IPS-NIHi7 (cell line): ENCODE results near the gene TSEN15.

ENCODE experiments used
- DNase-seq: peaks from one replicate; pipeline ENCODE4 v3.0.0; 2012; ENCODE audit warnings: mixed read lengths; ENCODE audit errors: extremely low spot score

Gene TSEN15

DNA sequence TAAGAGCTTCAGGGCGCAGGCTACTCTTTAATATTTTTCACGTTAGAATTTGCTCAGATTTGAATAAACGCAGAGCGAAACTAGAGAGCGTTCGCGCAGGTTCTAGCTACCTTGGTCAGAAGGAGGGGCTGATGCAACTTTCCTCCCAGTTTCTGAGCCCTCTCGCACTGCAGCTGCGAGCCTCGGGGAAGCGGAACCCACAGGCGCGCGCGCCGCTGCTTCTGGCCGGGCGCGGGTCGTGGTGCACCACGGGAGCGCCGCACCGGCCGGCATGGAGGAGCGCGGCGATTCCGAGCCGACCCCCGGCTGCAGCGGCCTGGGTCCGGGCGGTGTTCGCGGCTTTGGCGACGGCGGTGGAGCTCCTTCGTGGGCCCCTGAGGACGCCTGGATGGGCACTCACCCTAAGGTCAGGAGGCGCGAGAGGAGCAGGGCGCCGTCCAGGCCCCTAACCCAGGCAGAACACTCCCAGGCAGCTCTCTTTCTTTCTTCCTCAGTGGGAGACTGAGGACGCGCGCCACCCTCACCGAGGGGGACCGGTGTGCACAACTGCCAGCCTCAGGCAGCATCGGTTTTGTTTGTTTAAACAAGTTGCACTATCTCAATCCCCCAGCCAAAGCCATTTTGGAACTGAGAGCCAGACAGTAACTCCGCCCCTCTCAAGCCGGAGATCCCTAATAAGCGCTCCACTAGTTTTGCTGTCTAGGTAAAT, at the start of gene TSEN15:
TSS of gene TSEN15 (plus strand) at position 246 of the 709 bp plus-strand sequence. CDS start at position 272, 26 bp downstream.
- DNase-seq = peak; percentile 77

DNA sequence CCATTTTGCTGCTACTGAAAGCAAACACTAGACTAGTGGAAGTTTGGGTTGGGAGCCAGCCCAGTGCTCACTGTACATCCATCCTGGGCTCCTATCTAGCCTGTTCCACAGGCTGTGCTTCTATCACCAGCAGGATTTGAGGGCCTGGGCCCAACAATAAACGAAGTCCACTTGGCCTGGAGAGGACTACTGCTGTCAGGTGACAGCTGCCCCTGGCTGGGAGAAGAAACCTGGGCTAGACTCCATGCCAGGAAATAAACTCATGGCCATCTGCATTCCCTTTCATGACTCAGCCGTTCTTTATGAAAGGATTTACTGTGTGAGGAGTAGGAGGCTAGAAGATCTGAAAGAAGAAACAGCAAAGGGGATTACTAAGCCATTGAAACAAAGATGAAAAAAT, 49.5 kb upstream of the TSEN15 start:
- DNase-seq = peak; percentile 35

DNA sequence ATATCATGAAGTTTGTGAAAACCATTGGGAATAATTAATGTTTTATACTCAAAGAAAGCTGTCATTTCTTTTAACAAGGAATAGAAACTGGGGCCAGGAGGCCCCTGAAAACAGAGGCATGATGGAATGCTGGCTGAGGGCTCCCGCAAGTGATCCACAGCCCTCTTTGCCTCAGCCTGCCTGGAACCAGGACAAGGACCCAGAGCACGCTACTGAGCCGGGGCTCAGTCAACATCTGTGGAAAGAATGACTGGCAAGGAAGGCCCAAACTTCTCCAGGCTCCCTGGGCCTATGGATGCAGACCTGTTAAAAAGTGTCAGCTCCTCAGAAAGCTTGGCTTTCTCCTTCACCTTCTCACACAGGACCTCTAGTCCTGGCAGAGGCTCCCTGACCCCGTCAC, 46.6 kb upstream of the TSEN15 start:
- no peak for DNase-seq

DNA sequence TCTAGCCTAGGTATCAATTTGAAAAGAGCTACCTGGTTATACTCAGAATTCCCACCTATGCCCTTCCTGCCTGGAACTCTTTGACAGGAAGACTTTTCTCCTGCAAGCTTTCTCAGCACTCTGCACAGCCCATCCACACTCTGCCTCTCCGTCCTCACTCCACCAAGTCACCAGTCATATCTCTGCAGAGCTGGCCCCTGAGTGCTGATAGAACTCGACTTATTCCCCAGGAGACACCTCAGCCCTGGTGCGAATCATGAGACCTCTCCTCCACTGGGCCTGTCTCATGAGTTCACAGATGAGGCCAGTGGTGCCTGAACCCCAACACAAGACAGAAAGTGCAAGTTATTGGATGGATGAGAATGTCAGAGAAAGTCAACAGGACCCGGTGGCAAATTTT, 46.0 kb upstream of the TSEN15 start:
- no peak for DNase-seq

DNA sequence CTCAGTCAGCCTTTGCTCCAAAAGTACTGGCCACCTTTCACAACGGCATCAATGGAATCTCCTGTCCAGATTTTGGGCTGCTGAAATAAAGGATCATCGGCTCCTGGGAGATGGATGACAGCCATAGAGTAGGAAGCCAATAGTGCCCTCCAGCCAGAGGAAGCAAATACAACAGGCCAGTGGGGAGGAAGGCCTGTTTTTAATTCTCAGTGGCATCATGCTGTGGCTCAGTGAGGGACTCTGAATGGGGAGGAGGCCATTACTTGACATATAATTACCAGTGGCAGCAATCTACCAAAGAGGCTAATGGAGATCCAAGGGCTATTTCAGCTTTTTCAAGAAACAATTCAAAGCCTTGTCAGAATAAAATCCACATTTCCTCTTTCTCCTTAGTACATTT, 40.7 kb upstream of the TSEN15 start:
- DNase-seq = no peak

DNA sequence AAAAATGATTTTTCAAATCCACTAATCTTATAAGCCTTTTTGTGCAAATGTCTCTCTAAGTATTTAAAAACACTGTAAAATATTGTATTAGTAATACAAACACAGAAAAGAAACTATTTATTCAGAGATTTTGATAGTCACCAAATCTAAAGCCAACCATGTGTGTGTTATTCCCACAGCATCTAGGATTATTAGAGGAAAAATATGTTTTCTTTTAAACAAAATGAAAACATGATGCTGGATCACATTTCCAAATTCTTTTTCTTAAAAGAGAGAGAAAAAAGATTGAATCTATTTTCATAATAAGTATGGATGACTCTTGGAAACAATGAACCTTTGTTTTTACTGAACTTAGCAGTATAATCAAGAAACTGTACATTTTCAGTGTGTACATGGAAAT, 39.3 kb upstream of the TSEN15 start:
- no peak for DNase-seq

DNA sequence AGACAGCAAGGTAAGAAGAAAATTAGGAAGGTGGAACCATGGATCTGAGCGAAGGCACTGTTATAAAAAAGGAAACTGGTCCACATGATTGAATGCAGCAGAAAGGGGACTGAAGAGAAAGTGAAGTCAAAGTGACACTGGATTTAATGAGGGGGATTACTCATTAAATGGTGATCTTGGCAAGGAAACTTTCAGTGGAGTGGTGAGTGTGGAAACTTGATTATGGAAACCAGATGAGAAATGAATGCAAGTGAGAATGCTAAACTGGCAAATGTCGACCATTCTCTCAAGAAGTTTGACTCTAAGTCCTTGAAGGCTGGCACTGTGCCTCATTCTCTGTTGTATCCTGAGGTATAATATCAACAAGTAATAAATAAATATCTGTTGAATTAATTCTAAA, 37.3 kb upstream of the TSEN15 start:
- no peak for DNase-seq

DNA sequence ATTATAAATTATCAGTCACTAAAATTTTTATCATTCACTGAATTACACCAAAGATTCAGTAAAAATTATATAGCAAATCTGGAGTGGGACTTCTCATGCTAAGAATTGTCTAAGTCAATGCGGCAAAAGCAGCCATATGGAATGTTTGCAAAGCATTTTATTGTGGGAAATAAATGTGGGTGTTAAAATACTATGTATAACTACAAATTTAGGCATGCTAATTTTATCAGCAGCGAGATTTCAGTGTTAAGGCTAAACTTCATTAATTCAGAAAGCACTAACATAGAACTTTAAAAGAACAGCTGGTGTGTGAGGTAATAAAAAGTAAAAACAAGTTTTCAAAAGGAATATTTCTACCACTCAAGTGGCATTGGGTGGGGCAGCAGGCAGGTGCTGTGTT, 35.4 kb upstream of the TSEN15 start:
- DNase-seq = no peak

DNA sequence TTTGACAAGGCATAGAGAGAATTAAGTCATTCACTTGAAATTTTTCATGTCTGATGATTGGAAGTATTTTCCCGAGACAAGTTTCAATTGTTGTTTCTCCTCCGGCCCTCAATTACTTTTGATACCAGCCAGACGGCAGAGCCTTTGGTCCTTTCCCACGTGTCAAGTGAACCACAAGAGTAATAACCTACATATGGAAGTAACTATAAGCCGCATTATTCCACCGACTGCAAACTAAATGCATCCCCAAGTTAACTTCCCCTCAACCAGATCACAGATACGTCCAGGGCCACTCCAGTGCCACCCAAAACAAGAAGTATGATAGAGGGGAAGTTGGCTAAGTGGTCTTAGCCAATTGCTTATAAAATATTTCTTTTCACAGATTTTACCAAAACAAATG, 34.2 kb upstream of the TSEN15 start:
- no peak for DNase-seq

DNA sequence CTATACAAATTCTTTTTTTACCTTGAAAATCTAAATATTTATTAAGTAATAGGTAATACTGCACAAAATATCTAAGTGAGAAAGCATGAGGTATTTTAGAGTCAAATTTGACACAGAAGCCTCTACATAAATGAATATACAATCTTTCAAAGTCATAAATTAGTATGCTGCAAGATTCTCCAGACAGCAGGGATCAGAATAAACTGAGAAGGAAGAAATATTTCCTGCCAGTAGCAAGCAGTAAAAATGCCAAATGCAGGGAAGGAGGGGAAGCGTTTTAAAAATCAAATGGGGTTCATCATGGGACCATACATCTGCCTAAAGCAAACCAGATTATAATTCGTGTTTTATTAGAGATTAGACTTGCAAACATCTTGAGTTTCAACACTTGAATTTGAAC, 32.9 kb upstream of the TSEN15 start:
- no peak for DNase-seq

DNA sequence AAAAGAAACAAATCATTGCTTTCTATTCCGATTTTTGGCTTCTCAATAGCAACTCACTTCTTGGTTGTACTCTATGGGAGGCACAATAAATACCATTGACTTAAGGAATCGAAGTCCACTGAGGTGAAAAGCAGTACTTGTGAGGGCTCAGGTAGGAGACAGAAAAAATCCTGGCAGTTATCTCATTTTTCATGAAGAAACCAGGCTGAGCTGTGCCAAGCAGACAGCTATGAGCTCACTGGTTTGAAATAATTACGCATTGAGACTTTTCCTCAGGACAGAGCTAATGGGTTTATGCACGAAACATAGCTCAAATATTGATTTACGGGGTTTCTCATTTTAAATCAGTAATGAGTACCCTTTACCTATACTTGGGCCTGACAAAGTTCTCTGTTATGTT, 32.5 kb upstream of the TSEN15 start:
- no peak for DNase-seq

DNA sequence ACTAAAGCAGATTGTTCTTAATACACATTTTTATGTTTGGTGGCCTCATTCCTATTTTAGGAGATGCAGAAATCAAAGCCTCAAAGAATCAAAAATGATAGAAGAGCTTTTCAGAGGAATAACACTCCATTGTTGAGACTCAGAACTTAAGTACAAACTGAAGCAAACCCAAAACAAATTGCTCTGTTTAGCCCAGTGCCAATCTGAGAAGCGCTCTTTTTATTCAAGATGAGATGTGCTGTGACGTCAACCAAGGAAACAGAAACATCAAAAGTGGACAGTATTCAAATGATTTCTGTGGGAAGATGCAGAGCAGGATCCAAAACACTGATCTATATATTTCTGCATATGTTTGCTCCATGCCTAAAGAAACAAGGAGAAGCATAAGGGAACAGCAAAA, 32.0 kb upstream of the TSEN15 start:
- DNase-seq = no peak

DNA sequence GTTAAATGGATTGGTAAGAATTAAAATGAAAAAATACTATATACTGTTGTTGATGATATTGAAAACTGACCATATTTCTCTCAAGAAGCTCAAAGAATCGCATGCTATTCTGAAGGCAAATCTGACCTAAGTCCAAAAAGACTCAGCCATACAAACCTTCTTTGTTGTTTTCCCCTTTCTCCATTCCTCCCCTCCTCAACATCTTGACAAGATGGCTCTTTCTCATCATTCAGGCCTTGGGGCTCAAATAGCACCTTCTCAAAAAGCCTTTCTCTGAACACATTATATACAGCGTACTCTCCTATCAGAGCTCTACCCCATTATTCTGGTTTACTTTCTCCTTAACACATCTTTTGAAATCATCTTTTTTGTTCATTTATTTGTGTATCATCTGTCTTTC, 31.2 kb upstream of the TSEN15 start:
- DNase-seq = no peak

DNA sequence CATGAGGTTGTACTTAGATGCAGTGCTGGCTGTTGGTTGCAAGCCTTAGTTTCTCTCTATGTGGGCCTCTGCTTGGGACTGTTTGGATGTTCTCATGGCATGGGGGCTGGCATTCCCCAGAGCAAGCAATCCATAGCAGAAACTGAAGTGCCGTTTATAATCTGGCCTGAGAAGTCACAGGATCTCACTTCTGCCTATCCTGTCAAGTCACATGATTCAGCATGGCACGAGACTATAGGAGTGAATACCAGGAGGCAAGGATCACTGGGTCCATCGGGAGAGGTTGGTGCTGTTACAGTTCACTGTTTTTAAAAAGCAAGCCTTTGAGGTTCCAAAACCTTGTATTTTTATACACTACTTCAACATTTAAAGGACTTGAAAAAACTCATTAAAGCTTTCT, 30.7 kb upstream of the TSEN15 start:
- DNase-seq = no peak

DNA sequence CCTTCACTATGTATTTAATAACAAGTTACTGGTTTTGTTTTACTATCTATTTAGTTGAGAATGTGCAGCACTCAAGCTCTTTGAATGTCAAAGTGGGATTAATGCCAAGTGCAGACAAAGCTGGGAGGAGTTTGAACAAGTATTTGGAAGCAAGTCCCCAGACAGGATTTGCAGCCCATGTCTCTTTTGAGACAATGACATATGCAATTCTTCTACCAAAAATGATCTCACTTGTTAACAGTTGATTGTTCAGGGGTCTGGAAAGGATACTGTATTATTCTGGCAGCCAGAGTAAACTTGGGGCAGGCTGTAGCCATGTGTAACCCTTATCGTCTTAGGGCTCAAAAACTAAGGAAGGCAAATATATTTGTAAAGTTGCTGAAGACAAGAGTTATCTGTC, 29.8 kb upstream of the TSEN15 start:
- DNase-seq = no peak

DNA sequence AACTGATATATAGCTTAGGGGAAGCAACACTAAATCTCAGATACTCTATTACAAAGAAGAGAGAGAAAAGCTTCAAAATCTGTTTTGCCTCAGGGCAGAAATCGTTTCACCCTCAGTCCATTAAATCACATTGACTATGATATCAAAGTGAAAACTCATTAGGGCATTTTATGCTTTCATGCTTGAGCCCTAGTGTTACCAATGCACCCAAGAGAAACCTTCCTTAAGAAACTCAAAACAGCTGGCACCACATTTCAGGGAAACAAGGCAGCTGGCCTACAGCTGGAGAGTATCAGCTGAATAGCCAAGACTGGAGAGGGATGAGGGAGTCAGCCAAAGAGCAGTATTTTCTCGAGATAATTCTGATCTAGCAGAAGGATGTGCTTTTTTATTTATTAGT, 28.9 kb upstream of the TSEN15 start:
- no peak for DNase-seq

DNA sequence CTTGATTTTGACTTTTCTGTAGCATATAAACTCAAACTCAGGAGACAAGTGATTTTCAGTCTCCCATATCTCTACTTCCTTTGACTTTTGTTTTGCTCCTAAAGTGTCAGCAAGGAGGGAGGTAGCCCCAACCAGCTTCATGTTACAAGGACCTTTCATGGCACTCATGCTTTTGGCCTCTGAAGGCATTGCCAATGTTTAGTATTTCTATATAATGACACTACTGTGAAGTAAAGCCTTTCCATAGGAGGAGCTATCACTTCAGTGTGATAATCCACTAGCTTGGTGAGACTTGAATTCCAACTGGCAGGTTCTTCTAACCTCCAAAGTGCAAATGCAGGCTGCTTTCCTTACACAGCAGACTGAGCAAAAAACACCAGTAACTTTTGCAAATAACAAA, 28.4 kb upstream of the TSEN15 start:
- no peak for DNase-seq

DNA sequence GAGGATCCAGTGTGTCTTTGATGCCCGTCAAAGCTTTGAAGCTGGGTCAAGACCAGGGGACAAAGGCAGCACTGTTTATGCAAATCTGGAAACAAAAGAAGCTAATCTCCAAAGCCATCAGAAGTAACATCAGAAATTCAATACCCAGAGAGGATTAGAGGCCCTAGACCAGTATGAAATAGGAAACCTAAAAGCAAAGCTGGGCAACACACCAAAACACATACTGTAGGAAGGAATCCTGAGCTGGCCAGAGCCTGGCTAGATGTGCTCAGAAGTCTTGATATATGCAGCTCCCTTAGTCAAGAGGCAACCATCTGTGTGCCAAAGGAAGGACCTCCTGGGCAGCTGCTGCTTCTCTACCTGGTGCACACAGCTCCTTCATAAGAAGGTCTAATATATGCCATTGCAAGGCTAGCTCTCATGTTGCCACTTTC, 26.3 kb upstream of the TSEN15 start:
- no peak for DNase-seq

DNA sequence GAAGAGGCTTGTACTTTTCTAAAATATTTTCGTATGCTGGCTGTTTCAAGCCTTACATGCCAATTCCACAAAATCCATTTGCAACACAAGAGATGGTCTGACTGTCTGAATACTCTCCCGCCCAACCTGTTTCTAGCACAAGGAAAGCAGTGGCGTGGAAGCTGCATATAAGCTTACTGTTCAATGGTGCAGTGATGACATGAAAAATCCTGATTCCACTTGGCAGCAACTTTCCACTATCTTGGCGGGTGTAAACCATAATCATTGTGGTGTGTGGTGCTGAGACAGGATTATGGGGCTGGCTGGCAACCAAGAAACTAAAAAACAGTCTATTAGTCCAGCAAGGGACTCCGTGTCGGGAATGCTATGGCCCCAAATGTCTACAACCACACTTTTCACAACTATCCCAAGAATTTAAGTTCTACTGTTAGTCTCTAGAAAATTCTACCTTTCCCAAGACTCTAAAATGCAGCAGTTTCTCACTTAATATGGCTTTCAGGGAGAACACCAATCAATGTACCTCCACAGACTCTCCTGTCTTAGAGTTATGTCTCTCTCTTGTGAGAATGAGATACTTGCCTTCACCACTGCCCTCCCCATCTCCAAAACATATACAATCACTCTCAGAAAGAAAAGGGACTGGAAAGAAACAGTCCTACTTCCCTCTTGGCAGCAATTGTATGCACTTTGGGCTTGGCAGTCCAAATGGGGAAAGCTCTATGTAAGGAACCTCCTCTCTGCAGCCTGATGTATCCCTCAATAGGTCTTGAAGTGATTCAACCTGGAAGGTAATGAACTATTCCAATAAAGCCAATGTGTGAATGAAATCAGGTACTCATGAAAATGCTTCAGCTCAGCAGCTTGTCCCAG, 23.5 kb upstream of the TSEN15 start:
- no peak for DNase-seq

DNA sequence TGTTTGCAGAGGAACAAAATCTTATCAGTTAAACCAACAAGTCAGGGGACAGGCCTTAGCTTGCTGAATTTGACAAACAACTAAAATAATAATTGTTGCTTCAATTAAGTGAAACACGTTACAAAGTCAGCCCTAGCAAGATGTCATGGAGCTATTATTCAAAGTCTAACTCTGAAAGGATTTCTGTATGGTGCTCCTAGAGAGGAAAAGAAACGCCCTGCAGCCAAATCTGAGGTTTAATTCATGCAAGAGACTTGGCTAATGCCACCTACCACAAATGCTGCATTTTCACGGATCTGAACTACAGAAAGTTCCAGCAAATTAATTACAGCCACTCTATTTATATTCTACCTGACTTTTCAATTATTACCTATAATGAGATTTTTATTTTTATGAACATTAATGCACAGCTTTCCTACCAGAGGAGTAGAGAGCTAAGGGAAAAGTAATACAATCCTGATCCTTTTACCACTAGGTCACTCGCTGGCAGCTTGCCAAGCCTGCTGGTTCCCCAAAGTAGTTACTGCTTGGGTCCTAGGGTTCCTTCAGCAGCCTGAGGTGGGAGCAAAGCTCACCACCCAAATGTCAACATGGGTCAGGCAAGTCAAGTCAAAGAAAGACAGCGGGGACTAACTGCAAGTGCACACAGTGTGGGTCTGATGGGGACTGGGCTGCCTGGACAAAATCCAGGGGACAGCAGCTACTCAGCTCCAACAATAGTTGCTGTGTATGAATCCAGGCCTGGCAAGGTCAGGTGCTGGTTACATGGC, 22.5 kb upstream of the TSEN15 start:
- no peak for DNase-seq

DNA sequence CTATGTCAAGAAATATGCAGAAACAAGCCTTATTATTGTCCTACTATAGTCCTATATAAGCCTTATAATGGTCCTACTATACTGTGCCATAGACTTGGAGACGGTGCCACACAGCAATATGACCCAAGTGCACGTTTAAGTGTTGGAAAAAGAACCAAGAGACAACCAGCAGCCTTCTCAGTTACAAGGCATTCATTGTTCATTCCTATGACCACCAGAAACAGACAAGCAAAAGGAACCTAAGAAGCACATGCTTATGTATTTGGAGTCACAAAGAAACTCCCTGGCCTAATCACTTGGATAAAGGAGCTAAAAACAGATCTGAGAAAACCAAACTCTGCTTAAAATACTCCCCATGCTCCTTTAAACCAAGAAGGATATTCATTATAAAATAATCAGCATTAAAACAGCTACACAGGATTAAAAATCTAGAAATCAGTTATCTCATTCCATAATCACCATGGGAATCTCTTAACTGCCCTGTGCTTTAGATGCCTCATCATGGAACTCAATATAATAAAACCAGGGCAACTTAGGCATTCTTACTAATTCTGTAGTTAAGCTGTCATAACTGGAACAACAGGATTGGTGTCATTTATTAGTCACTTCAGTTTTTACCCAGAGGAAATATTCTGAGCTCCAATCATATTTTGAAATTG, 21.0 kb upstream of the TSEN15 start:
- no peak for DNase-seq

DNA sequence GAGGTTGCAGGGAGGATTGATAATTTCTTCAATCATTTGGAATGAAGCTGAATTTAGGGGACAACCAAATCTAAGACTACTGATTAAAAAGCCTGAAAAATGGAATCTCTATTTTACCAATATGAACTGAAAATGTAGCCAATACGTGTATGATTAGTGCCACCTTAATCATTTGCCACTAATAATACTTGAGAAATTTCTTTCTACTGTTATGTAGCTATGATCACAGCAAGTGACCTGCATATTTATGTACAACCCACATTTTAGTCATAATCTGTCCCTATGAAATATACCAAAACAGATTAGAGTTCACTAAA, 20.5 kb upstream of the TSEN15 start:
- DNase-seq = no peak
